Endothelial cell of umbilical vein (primary cell): Measurements from ENCODE around the gene KCNJ5. TPM values are rescaled to one million over a fixed set of nuclear protein-coding genes. Genes with fewer than 3 reads are reported as not detected.

Source experiments
- BruUV-seq: library from RNA; stranded (reverse); fragments of 400-500 nt; replicated peaks from 2 replicates; lab custom pipeline; 2021; lab: Mats Ljungman, UMichigan
- CTCF ChIA-PET: fragments of 300-600, 350-600 bp; sonication (Branson Sonifier 250); formaldehyde crosslinking; loops from one replicate; lab custom pipeline; 2021; ENCODE audit warnings: antibody characterized with exemption, inconsistent platforms; lab: Charles Lee
- POLR2A ChIA-PET: fragments of 300-600, 350-600 bp; sonication (Branson Sonifier 250); formaldehyde crosslinking; loops from one replicate; lab custom pipeline; 2021; ENCODE audit warnings: antibody characterized with exemption, inconsistent platforms; lab: Charles Lee
- DNase-seq: peaks from one replicate; pipeline ENCODE4 v3.0.0-alpha.2; 2011; ENCODE audit warnings: low read depth, low spot score
- FAIRE-seq: peaks from 2 replicates; lab custom pipeline; 2011; peaks lifted over from hg19 to GRCh38; lab: Jason Lieb, UNC
- H2AFZ ChIP-seq: 2 replicates; pipeline ENCODE4 v1.6.0; 2012; ENCODE audit warnings: low read depth, low read length, control low read depth, inconsistent platforms
- H3K27ac ChIP-seq: 2 replicates; pipeline ENCODE4 v1.5.1; 2011; ENCODE audit warnings: low read depth, mild to moderate bottlenecking, control low read depth, low read length, moderate library complexity; ENCODE audit not compliant: insufficient read depth
- H3K27me3 ChIP-seq, 2 experiments: 2 replicates each; pipeline versions ENCODE4 v1.6.0 to v1.6.1; 2011; ENCODE audit warnings: low read length in 2 of 2, mixed read lengths in 1 of 2; ENCODE audit not compliant: control insufficient read depth in 2 of 2, insufficient read depth in 2 of 2
- H3K36me3 ChIP-seq, 2 experiments: 2 replicates in 1 of 2; 3 replicates in 1 of 2; pipeline ENCODE4 v1.5.1; 2011; ENCODE audit warnings: low read length in 2 of 2, mild to moderate bottlenecking in 1 of 2, moderate library complexity in 1 of 2; ENCODE audit not compliant: control insufficient read depth in 2 of 2, insufficient read depth in 2 of 2; ENCODE audit errors: extremely low read depth in 1 of 2
- H3K4me1 ChIP-seq: 3 replicates; pipeline ENCODE4 v1.5.1; 2011; ENCODE audit warnings: mild to moderate bottlenecking, low read length; ENCODE audit not compliant: control insufficient read depth, insufficient read depth; ENCODE audit errors: extremely low read depth
- H3K4me2 ChIP-seq: 2 replicates; pipeline ENCODE4 v1.6.1; 2011; ENCODE audit warnings: low read length, control low read depth, mixed read lengths; ENCODE audit not compliant: insufficient read depth
- H3K4me3 ChIP-seq, 3 experiments: fragments of 200-600 bp in 1 of 3; sonication (generic), shearing (Covaris generic) in 1 of 3; replicated peaks in 1 of 3; 2 replicates each; pipeline ENCODE4 v1.5.1; 2011 to 2016; ENCODE audit warnings: control low read depth in 3 of 3, low read length in 3 of 3, mild to moderate bottlenecking in 2 of 3, inconsistent platforms in 1 of 3, low read depth in 1 of 3, moderate library complexity in 1 of 3; ENCODE audit not compliant: insufficient read depth in 1 of 3
- H3K79me2 ChIP-seq: 2 replicates; pipeline ENCODE4 v1.6.0; 2012; ENCODE audit warnings: low read length, inconsistent platforms; ENCODE audit not compliant: control insufficient read depth, insufficient read depth
- H3K9ac ChIP-seq: replicated peaks from 2 replicates; pipeline ENCODE3; 2011; ENCODE audit warnings: low read length, control low read depth; ENCODE audit not compliant: insufficient read depth; ENCODE audit errors: extremely low read depth
- H3K9me1 ChIP-seq: replicated peaks from 3 replicates; pipeline ENCODE4 v1.6.0; 2011; ENCODE audit warnings: mild to moderate bottlenecking, low read length; ENCODE audit not compliant: control insufficient read depth, insufficient read depth; ENCODE audit errors: extremely low read depth
- H3K9me3 ChIP-seq: replicated peaks from 2 replicates; pipeline ENCODE4 v1.5.1; 2012; ENCODE audit warnings: low read length, inconsistent platforms; ENCODE audit not compliant: control insufficient read depth, insufficient read depth
- H4K20me1 ChIP-seq: replicated peaks from 2 replicates; pipeline ENCODE3; 2011; ENCODE audit warnings: mild to moderate bottlenecking, low read length; ENCODE audit not compliant: control insufficient read depth, insufficient read depth; ENCODE audit errors: extremely low read depth
- EZH2 ChIP-seq: IDR thresholded peaks from 2 replicates; pipeline ENCODE4 v1.6.1; 2012; ENCODE audit warnings: borderline replicate concordance, low read depth, mild to moderate bottlenecking, moderate library complexity, low read length, inconsistent platforms; ENCODE audit not compliant: severe bottlenecking
- FOS ChIP-seq: IDR thresholded peaks from 2 replicates; pipeline ENCODE4 v1.6.1; 2011; ENCODE audit warnings: mild to moderate bottlenecking, low read length, moderate library complexity, borderline replicate concordance; ENCODE audit not compliant: insufficient read depth
- GATA2 ChIP-seq: IDR thresholded peaks from 2 replicates; pipeline ENCODE4 v1.7.0; 2011; ENCODE audit warnings: low read depth, mild to moderate bottlenecking, moderate library complexity, mixed read lengths, low read length; ENCODE audit not compliant: insufficient read length, insufficient read depth
- JUN ChIP-seq: IDR thresholded peaks from 2 replicates; pipeline ENCODE4 v1.6.1; 2011; ENCODE audit warnings: borderline replicate concordance, low read depth; ENCODE audit not compliant: insufficient read length, insufficient read depth
- MYC ChIP-seq: IDR thresholded peaks from one replicate; pipeline ENCODE4 v1.6.1; 2011; ENCODE audit warnings: mild to moderate bottlenecking, low read depth, low read length
- POLR2A ChIP-seq: IDR thresholded peaks from 2 replicates; pipeline ENCODE4 v1.6.1; 2012; ENCODE audit warnings: low read depth, mild to moderate bottlenecking, control low read depth, low read length
- POLR2AphosphoS5 ChIP-seq: IDR thresholded peaks from 2 replicates; pipeline ENCODE4 v1.6.1; 2012; ENCODE audit warnings: low read depth, mild to moderate bottlenecking, control low read depth, low read length, moderate library complexity; ENCODE audit not compliant: insufficient read depth
- dilution Hi-C: fragments of 300-500 bp; cut with MboI; formaldehyde crosslinking; loops from one replicate; pipeline ENCODE4 v1.15.0; 2019; ENCODE audit warnings: low sequenced_read_pairs; ENCODE audit not compliant: extremely low pct_ligation_motif_present
- intact Hi-C: fragments of 100-400 bp; cut with micrococcal nuclease; formaldehyde crosslinking; loops from one replicate; pipeline ENCODE4 v1.10.0; 2022
- polyA plus RNA-seq, 4 experiments: library from polyadenylated mRNA; depleted of rRNA in 3 of 4; stranded (reverse) in 3 of 4; unstranded in 1 of 4; fragments of >200 nt; gene quantifications; 2 replicates each; pipeline versions ENCODE4 v1.2.1 to v1.2.3, GENCODE V29; 2011 to 2012; ENCODE audit warnings: missing spikeins in 1 of 4
- total RNA-seq: library from RNA; stranded (reverse); gene quantifications from 2 replicates; pipeline ENCODE4 v1.2.3, GENCODE V29; 2021
- TF ChIP-seq, protein P1 (sequence below), 2 donors: IDR thresholded peaks; 1 replicate in 1 of 2; 2 replicates in 1 of 2; pipeline ENCODE4 v1.5.1; 2011; ENCODE audit warnings: low read length in 2 of 2, mild to moderate bottlenecking in 2 of 2, moderate library complexity in 2 of 2, control low read depth in 1 of 2, inconsistent platforms in 1 of 2, low read depth in 1 of 2; ENCODE audit not compliant: insufficient read depth in 1 of 2; ENCODE audit errors: extremely low read depth in 1 of 2
- TF ChIP-seq, protein P2 (sequence below): IDR thresholded peaks from 2 replicates; pipeline ENCODE4 v1.6.1; 2011; ENCODE audit not compliant: insufficient read depth, insufficient read length

The KCNJ5 gene
- total and polyA plus RNA-seq, 2 donors (not counting 3 experiments of a cell fraction or from before 2014, with no cell fraction given): 0.13 TPM; not detected in 1

DNA sequence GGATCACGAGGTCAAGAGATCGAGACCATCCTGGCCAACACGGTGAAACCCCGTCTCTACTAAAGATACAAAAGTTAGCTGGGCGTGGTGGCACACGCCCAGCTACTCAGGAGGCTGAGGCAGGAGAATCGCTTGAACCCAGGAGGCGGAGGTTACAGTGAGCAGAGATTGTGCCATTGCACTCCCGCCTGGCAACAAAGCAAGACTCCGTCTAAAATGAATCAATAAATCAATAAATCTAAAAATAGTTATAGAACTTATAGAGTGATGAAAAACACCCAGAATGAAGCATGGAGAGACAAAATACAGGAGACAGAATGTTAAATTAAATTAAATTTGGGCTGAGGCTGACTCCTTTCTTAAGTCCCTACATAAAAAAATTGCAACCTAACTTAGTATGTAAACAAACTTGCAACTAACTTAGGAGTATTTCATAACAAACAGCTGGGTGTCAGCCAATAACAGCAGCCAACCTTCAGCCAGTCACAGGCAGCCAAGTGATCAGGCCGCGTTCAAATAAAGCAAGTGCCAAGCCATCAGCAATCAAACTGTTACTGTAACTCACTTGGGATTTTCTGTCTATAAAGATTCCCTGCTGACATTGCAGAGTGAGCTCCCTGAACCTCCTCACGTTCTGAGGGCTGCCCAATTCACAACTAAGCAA, 58.8 kb downstream of the KCNJ5 start:
- no peak overlapping the region for H2AFZ ChIP-seq
- dilution Hi-C loops: no loop called here
- FAIRE-seq: no peak

More for the DNA sequence above, 58.8 kb downstream of the KCNJ5 start:
- Histone ChIP-seq H3K79me2 (no peaks in the 10 kb centered on the region), H3K27me3 (peaks cover 11 to 16% of the 10 kb centered on the region in 2 experiments), H3K9me1 (no peaks in the 10 kb centered on the region), H3K36me3 (no peaks in the 10 kb centered on the region), H4K20me1 (no peaks in the 10 kb centered on the region), H3K9me3 (no peaks in the 10 kb centered on the region), H3K4me3 (no peak overlapping the region), H3K27ac (no peak overlapping the region), H3K9ac (no peak overlapping the region), H3K4me2 (no peak overlapping the region), H3K4me1 (no peaks in the 10 kb centered on the region)
- no TSS peak for BruUV-seq
- POLR2A ChIA-PET: no interaction called here
- intact Hi-C loops: loop anchor here (10.0 kb wide), 1 partner anchor 175 kb away; no protein-coding TSS in a partner anchor
- TF ChIP-seq POLR2AphosphoS5 (no peak), POLR2A (no peak), JUN (no peak), GATA2 (no peak), EZH2 (no peak), MYC (no peak), FOS (no peak)
- TF ChIP-seq, protein P1, sequence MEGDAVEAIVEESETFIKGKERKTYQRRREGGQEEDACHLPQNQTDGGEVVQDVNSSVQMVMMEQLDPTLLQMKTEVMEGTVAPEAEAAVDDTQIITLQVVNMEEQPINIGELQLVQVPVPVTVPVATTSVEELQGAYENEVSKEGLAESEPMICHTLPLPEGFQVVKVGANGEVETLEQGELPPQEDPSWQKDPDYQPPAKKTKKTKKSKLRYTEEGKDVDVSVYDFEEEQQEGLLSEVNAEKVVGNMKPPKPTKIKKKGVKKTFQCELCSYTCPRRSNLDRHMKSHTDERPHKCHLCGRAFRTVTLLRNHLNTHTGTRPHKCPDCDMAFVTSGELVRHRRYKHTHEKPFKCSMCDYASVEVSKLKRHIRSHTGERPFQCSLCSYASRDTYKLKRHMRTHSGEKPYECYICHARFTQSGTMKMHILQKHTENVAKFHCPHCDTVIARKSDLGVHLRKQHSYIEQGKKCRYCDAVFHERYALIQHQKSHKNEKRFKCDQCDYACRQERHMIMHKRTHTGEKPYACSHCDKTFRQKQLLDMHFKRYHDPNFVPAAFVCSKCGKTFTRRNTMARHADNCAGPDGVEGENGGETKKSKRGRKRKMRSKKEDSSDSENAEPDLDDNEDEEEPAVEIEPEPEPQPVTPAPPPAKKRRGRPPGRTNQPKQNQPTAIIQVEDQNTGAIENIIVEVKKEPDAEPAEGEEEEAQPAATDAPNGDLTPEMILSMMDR (IDR thresholded peaks at IDR 0.05; ENCODE audit: extremely low read depth in 1 of 2, insufficient read depth in 1 of 2, low read depth in 1 of 2, low read length in 2 of 2): no peak
- TF ChIP-seq, protein P2, sequence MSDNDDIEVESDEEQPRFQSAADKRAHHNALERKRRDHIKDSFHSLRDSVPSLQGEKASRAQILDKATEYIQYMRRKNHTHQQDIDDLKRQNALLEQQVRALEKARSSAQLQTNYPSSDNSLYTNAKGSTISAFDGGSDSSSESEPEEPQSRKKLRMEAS: no peak
- CTCF ChIA-PET: interaction anchor here (0.9 to 17.4 kb wide), 6 partner anchors 8 to 793 kb away, joined by 3 to 951 read pairs (median 5); partner anchors contain the start of gene KCNJ5
- DNase-seq: no peak
